HepG2 (cell line): ENCODE results near the gene MAPK1. TPM values are rescaled to one million over a fixed set of nuclear protein-coding genes. Genes with fewer than 3 reads are reported as not detected.

Experiments
- ATAC-seq: fragments of 200-7000 bp; cut with Tn5 transposase; 3 replicates; pipeline ENCODE4 v1.9.1; 2020; ENCODE audit warnings: mild to moderate bottlenecking, moderate library complexity
- BruUV-seq: library from RNA; stranded (reverse); fragments of 400-500 nt; replicated peaks from 2 replicates; lab custom pipeline; 2021; lab: Mats Ljungman, UMichigan
- CTCF ChIA-PET: fragments of 300-600 bp; formaldehyde crosslinking; extraction: SDS; loops from one replicate; lab custom pipeline; 2021; ENCODE audit warnings: low total read pairs, inconsistent platforms, low intra/inter-chr PET ratio; lab: Yijun Ruan, JAX
- POLR2A ChIA-PET: fragments of 350-600 bp; sonication (Branson Sonifier 250); formaldehyde crosslinking; loops from one replicate; lab custom pipeline; 2020; ENCODE audit warnings: antibody characterized with exemption, inconsistent platforms; lab: Yijun Ruan, JAX
- DNase-seq: peaks from one replicate; pipeline ENCODE4 v3.0.0-alpha.2; 2015; ENCODE audit warnings: low spot score
- FAIRE-seq: peaks from 3 replicates; lab custom pipeline; 2011; peaks lifted over from hg19 to GRCh38; lab: Jason Lieb, UNC
- H2AFZ ChIP-seq: one replicate; pipeline ENCODE4 v1.6.1; 2011; ENCODE audit warnings: low read length, inconsistent platforms
- H3K27ac ChIP-seq: fragments of 300-600 bp; 3 replicates; pipeline ENCODE4 v1.8.0; 2011; ENCODE audit warnings: mixed run types, mild to moderate bottlenecking, mixed read lengths, low read length, inconsistent platforms; ENCODE audit not compliant: insufficient read depth; ENCODE audit errors: extremely low read length
- H3K27me3 ChIP-seq, 2 experiments: fragments of 200-600 bp in 1 of 2; 2 replicates in 1 of 2; 3 replicates in 1 of 2; pipeline versions ENCODE4 v1.6.0 to v1.8.0; 2011; ENCODE audit warnings: low read length in 2 of 2, mild to moderate bottlenecking in 2 of 2, moderate library complexity in 2 of 2, inconsistent platforms in 1 of 2; ENCODE audit not compliant: insufficient read depth in 2 of 2, control insufficient read depth in 1 of 2
- H3K36me3 ChIP-seq, 2 experiments: fragments of 200-600 bp in 1 of 2; replicated peaks in 1 of 2; 2 replicates in 1 of 2; 3 replicates in 1 of 2; pipeline versions ENCODE4 v1.5.1 to v1.8.0; 2011; ENCODE audit warnings: low read length in 2 of 2, inconsistent platforms in 1 of 2; ENCODE audit not compliant: insufficient read depth in 2 of 2, control insufficient read depth in 1 of 2
- H3K4me1 ChIP-seq: 2 replicates; pipeline ENCODE4 v1.5.1; 2012; ENCODE audit warnings: low read length, inconsistent platforms; ENCODE audit not compliant: insufficient read depth
- H3K4me2 ChIP-seq: 2 replicates; pipeline ENCODE4 v1.6.0; 2011; ENCODE audit warnings: low read depth, low read length, inconsistent platforms
- H3K4me3 ChIP-seq, 3 experiments: fragments of 200-600 bp in 1 of 3; sonication (generic), shearing (Covaris generic) in 1 of 3; replicated peaks in 1 of 3; 2 replicates each; pipeline ENCODE4 v1.5.1; 2011 to 2016; ENCODE audit warnings: low read length in 3 of 3, inconsistent platforms in 2 of 3, low read depth in 2 of 3, mild to moderate bottlenecking in 2 of 3, control low read depth in 1 of 3, mixed read lengths in 1 of 3; ENCODE audit not compliant: insufficient read depth in 1 of 3
- H3K79me2 ChIP-seq: one replicate; pipeline ENCODE4 v1.6.1; 2011; ENCODE audit warnings: low read length, inconsistent platforms; ENCODE audit not compliant: insufficient read depth
- H3K9ac ChIP-seq: 2 replicates; pipeline ENCODE4 v1.6.0; 2011; ENCODE audit warnings: mild to moderate bottlenecking, low read depth, low read length, inconsistent platforms; ENCODE audit not compliant: insufficient read depth
- H3K9me3 ChIP-seq: 2 replicates; pipeline ENCODE4 v1.5.1; 2012; ENCODE audit warnings: mild to moderate bottlenecking, low read length
- H4K20me1 ChIP-seq: 2 replicates; pipeline ENCODE4 v1.6.0; 2011; ENCODE audit warnings: inconsistent platforms, mild to moderate bottlenecking, low read length, moderate library complexity; ENCODE audit not compliant: insufficient read depth
- FOSL2 ChIP-seq: sonication (generic); formaldehyde crosslinking; IDR thresholded peaks from 2 replicates; pipeline ENCODE4 v1.4.0; 2020; ENCODE audit warnings: missing genetic modification reagents
- GLI4 ChIP-seq: sonication (generic); formaldehyde crosslinking; IDR thresholded peaks from 2 replicates; pipeline ENCODE4 v1.5.1; 2020; ENCODE audit warnings: missing genetic modification reagents, mild to moderate bottlenecking, moderate library complexity, borderline replicate concordance
- HNRNPL ChIP-seq: fragments of 200-400 bp; formaldehyde crosslinking; IDR thresholded peaks from 2 replicates; pipeline ENCODE4 v1.6.1; 2017; ENCODE audit warnings: mild to moderate bottlenecking, low read depth, low read length
- PPARG ChIP-seq: conservative IDR thresholded peaks from 2 replicates; pipeline ENCODE4 v1.6.1; 2016; ENCODE audit warnings: missing biosample characterization, missing genetic modification reagents
- RAD51 ChIP-seq: fragments of 450-650 bp; IDR thresholded peaks from 2 replicates; pipeline ENCODE4 v1.6.1; 2016; ENCODE audit warnings: borderline replicate concordance
- REXO4 ChIP-seq: sonication (generic); formaldehyde crosslinking; IDR thresholded peaks from 2 replicates; pipeline ENCODE4 v1.8.0; 2022; ENCODE audit warnings: missing genetic modification reagents, mild to moderate bottlenecking, borderline replicate concordance
- RFX3 ChIP-seq: IDR thresholded peaks from 2 replicates; pipeline ENCODE4 v1.6.1; 2016; ENCODE audit warnings: missing biosample characterization, missing genetic modification reagents
- SIN3B ChIP-seq: fragments of 150-350 bp; IDR thresholded peaks from 2 replicates; pipeline ENCODE4 v1.6.1; 2014; ENCODE audit warnings: low read length
- ZBTB7A ChIP-seq: sonication (generic); formaldehyde crosslinking; IDR thresholded peaks from 2 replicates; pipeline ENCODE4 v1.8.0; 2022; ENCODE audit warnings: mild to moderate bottlenecking, missing genetic modification reagents
- ZMAT3 ChIP-seq: sonication (generic); formaldehyde crosslinking; conservative IDR thresholded peaks from 2 replicates; pipeline ENCODE4 v1.7.0; 2021; ENCODE audit warnings: missing genetic modification reagents
- ZNF441 ChIP-seq: sonication (generic); formaldehyde crosslinking; IDR thresholded peaks from 2 replicates; pipeline ENCODE4 v1.7.0; 2021; ENCODE audit warnings: missing genetic modification reagents, borderline replicate concordance
- ZNF552 ChIP-seq: sonication (generic); formaldehyde crosslinking; IDR thresholded peaks from 2 replicates; pipeline ENCODE4 v1.9.0; 2022; ENCODE audit warnings: missing genetic modification reagents, mild to moderate bottlenecking, borderline replicate concordance
- ZNF598 ChIP-seq: sonication (generic); formaldehyde crosslinking; IDR thresholded peaks from 2 replicates; pipeline ENCODE4 v1.5.1; 2020; ENCODE audit warnings: mild to moderate bottlenecking, missing genetic modification reagents, borderline replicate concordance
- ZNF709 ChIP-seq: sonication (generic); formaldehyde crosslinking; IDR thresholded peaks from 2 replicates; pipeline ENCODE4 v1.5.0; 2020; ENCODE audit warnings: mild to moderate bottlenecking, missing genetic modification reagents
- ZNF780A ChIP-seq: sonication (generic); formaldehyde crosslinking; IDR thresholded peaks from 2 replicates; pipeline ENCODE4 v1.8.0; 2022; ENCODE audit warnings: mild to moderate bottlenecking, missing genetic modification reagents, moderate library complexity
- whole genome bisulfite sequencing: methylation state at CpG from one replicate; pipeline ENCODE4 v1.1.6; 2017; ENCODE audit warnings: low lambda C conversion rate; 5-methylcytosine and 5-hydroxymethylcytosine counted together
- in situ Hi-C: cut with HindIII; loops from 2 replicates; pipeline ENCODE4 v1.10.0; 2017; ENCODE audit warnings: low pct_unique_long_range_greater_than_20kb; ENCODE audit not compliant: extremely low pct_ligation_motif_present
- intact Hi-C: fragments of 100-400 bp; cut with micrococcal nuclease; formaldehyde crosslinking; loops from one replicate; pipeline ENCODE4 v1.10.0; 2022; ENCODE audit not compliant: unreplicated experiment
- polyA plus RNA-seq, 8 experiments: library from polyadenylated mRNA; depleted of rRNA in 3 of 8; stranded (reverse) in 7 of 8; unstranded in 1 of 8; fragments of >200 nt; fragmentation: Illumina TruSeq in 4 of 8; extraction: Trizol in 4 of 8; gene quantifications; 2 replicates each; pipeline versions ENCODE4 v1.2.1 to v1.2.3, GENCODE V29; 2011 to 2016; ENCODE audit warnings: low read depth in 4 of 8, missing spikeins in 1 of 8, mixed read lengths in 1 of 8; ENCODE audit not compliant: insufficient read depth in 1 of 8
- total RNA-seq, 5 experiments: library from RNA; depleted of rRNA; stranded (reverse); fragments of >200 nt; fragmentation: Illumina TruSeq; extraction: Trizol; gene quantifications; 2 replicates each; pipeline ENCODE4 v1.2.3, GENCODE V29; 2016; ENCODE audit warnings: low read depth in 1 of 5
- TF ChIP-seq, protein P1 (sequence below): sonication (generic); formaldehyde crosslinking; IDR thresholded peaks from 2 replicates; pipeline ENCODE4 v1.5.1; 2020; ENCODE audit warnings: missing genetic modification reagents, mild to moderate bottlenecking, borderline replicate concordance
- TF ChIP-seq, protein P2 (sequence below): sonication (generic); formaldehyde crosslinking; IDR thresholded peaks from 2 replicates; pipeline ENCODE4 v1.4.0; 2020; ENCODE audit warnings: mild to moderate bottlenecking, low read depth, missing genetic modification reagents
- TF ChIP-seq, protein P3 (sequence below): sonication (generic); formaldehyde crosslinking; IDR thresholded peaks from 2 replicates; pipeline ENCODE4 v1.4.0; 2020; ENCODE audit warnings: mild to moderate bottlenecking, missing genetic modification reagents
- TF ChIP-seq, protein P4 (sequence below): sonication (generic); formaldehyde crosslinking; IDR thresholded peaks from 2 replicates; pipeline ENCODE4 v1.8.1; 2023; ENCODE audit warnings: missing genetic modification reagents, inconsistent platforms, borderline replicate concordance

MAPK1 gene
- total and polyA plus RNA-seq, 2 of the 13 experiments (the other 11 are each of a cell fraction or from before 2014, with no cell fraction given) = 107 to 114 TPM

- FAIRE-seq (no peak), DNase-seq (no peak), ATAC-seq (no peak)
- intact Hi-C loops = no loop called here
- POLR2A ChIA-PET = interaction anchor here (0.6 kb wide), 1 partner anchor 35 kb away, joined by 3 read pairs; no protein-coding TSS in a partner anchor
- CTCF ChIA-PET = interaction anchor here (2.3 kb wide), 1 partner anchor 14 kb away, joined by 15 read pairs; no protein-coding TSS in a partner anchor
- Histone ChIP-seq H2AFZ (no peak overlapping the region), H3K27ac (no peak overlapping the region), H3K36me3 (no peaks in the 10 kb centered on the region), H3K4me2 (no peak overlapping the region), H3K9ac (no peak overlapping the region), H3K4me3 (no peak overlapping the region), H3K27me3 (peaks cover 0 to 7% of the 10 kb centered on the region in 2 experiments; a peak in 2 of 5 replicates), H3K9me3 (no peaks in the 10 kb centered on the region), H3K79me2 (no peaks in the 10 kb centered on the region), H3K4me1 (peaks cover 5% of the 10 kb centered on the region; the same call in 1 of the 2 replicates), H4K20me1 (no peaks in the 10 kb centered on the region)
- 77% methylated on average over 7 of the region's 10 CpGs for WGBS
- BruUV-seq = no TSS peak
- in situ Hi-C loops = no loop called here
- TF ChIP-seq ZNF780A (CRISPR knock-in tag) (no peak), ZNF598 (CRISPR knock-in tag) (no peak), RFX3 (CRISPR knock-in tag) (no peak), ZMAT3 (no peak), GLI4 (no peak), ZBTB7A (CRISPR knock-in tag) (no peak), ZNF709 (CRISPR knock-in tag) (no peak), ZNF441 (no peak), SIN3B (no peak), RAD51 (no peak), REXO4 (CRISPR knock-in tag) (no peak), ZNF552 (CRISPR knock-in tag) (no peak), FOSL2 (CRISPR knock-in tag) (no peak), HNRNPL (no peak), PPARG (CRISPR knock-in tag) (no peak)
- TF ChIP-seq, protein P1, sequence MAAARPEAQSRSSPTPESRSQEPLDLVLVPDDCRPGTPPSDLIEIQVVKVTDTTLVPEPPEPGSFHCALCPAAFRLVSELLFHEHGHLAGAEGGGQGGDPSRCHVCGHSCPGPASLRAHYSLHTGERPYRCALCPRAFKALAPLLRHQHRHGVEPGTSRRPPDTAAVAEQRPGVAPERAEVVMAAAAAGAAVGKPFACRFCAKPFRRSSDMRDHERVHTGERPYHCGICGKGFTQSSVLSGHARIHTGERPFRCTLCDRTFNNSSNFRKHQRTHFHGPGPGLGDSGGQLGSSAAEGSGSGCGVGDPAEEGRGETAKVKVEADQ = no peak
- TF ChIP-seq, protein P2, sequence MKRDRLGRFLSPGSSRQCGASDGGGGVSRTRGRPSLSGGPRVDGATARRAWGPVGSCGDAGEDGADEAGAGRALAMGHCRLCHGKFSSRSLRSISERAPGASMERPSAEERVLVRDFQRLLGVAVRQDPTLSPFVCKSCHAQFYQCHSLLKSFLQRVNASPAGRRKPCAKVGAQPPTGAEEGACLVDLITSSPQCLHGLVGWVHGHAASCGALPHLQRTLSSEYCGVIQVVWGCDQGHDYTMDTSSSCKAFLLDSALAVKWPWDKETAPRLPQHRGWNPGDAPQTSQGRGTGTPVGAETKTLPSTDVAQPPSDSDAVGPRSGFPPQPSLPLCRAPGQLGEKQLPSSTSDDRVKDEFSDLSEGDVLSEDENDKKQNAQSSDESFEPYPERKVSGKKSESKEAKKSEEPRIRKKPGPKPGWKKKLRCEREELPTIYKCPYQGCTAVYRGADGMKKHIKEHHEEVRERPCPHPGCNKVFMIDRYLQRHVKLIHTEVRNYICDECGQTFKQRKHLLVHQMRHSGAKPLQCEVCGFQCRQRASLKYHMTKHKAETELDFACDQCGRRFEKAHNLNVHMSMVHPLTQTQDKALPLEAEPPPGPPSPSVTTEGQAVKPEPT (CRISPR knock-in tag) = no peak
- TF ChIP-seq, protein P3, sequence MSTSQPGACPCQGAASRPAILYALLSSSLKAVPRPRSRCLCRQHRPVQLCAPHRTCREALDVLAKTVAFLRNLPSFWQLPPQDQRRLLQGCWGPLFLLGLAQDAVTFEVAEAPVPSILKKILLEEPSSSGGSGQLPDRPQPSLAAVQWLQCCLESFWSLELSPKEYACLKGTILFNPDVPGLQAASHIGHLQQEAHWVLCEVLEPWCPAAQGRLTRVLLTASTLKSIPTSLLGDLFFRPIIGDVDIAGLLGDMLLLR (CRISPR knock-in tag) = no peak
- TF ChIP-seq, protein P4, sequence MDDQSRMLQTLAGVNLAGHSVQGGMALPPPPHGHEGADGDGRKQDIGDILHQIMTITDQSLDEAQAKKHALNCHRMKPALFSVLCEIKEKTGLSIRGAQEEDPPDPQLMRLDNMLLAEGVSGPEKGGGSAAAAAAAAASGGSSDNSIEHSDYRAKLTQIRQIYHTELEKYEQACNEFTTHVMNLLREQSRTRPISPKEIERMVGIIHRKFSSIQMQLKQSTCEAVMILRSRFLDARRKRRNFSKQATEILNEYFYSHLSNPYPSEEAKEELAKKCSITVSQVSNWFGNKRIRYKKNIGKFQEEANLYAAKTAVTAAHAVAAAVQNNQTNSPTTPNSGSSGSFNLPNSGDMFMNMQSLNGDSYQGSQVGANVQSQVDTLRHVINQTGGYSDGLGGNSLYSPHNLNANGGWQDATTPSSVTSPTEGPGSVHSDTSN (CRISPR knock-in tag) = no peak
Observed at GRCh38 chr22:21727768-21728167, 139.7 kb downstream of the MAPK1 start.
